GM19455 (cell line): Measurements from ENCODE around the gene CIB4.
"Not testable (repeated sequence)": the region's sequence is repeated elsewhere in the genome, so short reads cannot be mapped to it uniquely, and the experiment has no call there.

Experiments
- ATAC-seq: cut with Tn5 transposase; IDR thresholded peaks from one replicate; pipeline ENCODE4 v1.9.1; 2021; ENCODE audit not compliant: unreplicated experiment

Gene CIB4

DNA sequence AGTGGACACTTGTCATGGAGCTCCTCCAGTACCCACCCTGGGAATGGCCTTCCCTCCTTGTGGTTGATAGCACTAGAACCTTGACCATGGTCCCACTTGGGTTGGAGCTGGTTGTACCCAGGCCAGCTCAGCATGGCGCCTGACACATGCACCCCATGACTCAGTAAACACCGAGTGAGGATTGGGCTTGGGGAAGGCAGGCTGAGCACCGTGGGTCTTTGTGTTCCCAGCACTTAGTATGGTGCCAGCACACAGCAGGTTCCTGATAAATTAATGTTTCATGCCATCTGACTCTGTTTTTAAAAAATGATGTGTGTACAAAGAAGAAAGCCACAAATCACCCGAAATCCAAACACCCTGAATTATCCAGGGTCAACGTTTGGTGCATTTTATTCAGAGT lies 69.8 kb downstream of the CIB4 start:
- ATAC-seq = no peak

DNA sequence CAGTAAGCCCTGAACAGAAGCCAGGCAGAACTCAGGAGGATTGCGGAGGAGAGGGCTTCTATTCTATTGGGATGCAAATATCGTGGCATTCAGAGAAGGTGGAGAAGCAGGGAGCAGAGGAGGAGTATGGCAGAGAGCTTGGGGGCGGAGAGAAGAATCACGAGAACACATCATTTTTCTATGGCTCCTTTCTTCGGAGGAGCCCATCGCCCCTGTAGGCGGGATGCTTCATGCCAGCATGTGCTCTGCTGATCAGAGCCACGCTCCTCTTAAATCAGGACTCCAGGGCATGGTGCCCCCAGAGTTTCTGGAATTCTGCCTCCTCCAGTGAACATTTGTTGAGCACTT lies 71.1 kb downstream of the CIB4 start:
- ATAC-seq = no peak

DNA sequence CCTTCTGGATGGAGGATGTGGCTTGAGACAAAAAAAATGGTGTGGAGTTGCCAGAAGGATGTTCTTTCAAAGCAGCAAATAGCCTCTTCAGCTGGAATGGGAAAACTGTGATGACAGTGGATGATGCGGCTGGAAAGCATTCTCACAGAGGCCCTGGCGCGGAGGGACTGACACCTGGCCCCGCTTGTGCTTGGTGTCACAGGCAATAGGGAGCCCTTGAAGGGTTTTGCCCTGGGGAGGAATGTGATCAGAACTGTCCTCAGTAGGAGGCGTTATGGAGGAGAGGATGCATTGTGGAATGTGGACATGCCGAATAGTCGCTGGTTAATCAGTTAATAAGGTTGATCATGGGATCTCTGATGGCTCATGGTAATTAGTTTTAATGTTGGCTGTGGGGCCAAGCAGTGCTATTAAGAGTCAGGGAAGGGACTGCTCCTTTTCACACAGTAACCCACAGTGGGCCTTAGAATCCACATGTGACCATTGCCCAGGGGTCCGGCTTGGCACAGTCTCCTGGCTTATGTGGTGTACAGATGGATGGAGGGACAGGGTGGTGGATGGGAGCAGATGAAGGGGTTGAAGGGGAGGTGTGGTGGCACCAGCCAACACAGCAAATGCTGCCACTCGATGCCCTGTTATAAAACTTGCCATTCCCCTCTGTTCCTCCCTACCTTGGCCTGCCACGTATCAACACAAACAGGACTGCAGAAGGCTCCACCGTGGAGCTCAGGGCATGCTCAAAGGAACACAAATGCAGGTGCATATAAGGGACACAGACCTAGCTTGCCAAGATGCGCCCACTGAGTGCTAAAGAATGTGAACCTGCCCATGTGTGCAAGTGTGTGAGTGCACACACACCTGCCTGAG lies 71.7 kb downstream of the CIB4 start:
- no peak for ATAC-seq

DNA sequence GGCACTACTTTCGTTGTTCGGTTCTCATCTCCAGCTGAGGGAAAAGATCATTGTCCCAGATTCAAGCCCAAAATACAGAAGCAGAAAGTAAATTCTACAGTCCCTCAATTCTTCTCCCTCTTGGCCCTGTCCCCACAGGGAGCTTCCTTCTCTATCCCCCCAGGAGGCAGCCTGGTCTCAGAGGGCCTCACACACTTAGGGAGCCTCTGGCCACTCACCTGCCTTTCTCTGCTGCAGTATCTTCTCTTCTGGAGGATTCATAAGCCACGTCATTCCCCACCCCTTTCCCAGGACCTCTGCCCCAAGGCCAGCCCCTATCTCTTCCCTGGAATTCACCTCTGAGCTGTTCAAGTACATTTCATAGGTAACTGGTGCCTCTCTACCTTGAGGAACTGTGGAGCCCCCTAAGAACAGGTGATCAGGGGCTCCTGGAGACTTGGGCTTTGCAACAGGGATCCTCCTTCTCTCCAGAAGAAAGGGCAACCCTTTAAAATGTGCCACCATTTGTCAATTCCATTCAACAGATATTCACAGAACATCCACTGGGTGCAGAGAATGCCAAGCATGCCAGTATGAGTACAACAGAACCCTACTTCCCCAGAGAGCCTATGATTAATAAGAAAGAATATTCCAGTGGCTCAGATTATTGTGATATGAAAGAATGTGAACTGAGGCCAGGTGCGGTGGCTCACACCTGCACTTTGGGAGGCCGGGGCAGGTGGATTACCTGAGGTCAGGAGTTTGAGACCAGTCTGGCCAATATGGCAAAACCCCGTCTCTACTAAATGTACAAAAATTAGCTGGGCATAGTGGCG lies 72.9 kb downstream of the CIB4 start:
- no peak for ATAC-seq

DNA sequence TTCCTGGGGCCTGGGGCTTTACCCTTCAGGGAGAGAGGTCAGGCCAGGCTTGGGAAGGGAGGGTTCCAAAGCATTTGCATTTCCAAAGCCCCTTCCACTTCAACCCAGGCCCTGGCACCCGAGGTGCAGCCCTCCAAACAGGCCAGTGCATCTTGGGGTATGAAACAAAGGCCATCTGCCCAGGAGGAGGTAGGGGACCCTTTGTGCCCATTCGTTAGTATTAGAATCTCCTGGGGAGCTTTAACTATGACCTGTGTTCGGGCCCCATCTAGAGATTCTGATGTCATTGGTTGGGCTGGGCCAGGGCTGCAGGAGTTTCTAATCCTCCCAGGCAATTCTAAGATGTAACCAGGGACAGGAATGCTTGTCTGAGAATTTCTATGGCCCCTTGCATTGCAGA lies 73.6 kb downstream of the CIB4 start:
- no peak for ATAC-seq

DNA sequence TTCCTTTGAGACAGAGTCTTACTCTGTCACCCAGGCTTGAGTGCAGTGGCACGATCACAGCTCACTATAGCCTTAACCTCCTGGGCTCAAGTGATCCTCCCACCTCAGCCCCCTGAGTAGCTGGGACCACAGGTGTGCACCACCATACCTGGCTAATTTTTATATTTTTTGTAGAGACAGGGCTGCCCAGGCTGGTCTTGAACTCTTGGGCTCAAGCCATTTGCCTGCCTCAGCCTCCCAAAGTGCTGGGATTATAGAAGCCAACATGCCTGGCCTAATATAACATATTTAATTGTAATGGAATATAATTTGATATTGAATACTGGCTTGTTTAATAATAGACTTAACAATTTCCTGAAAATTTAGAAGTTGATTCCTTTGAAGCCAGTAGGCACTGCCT lies 74.4 kb downstream of the CIB4 start:
- ATAC-seq = not testable (repeated sequence)

DNA sequence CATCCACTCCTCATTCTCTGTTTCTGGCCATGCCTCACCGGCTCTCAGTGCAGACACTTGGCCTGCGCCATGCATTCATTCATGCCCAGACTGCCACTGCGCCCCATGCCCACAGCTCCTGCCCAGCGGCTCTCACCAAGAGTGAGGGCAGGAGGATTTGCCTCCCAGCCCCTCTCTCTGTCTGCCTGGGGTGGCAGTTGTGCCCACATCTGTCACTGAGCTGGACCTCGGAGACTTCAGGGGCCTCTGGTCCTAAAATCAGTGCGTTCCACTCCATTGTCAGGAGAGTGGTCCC lies 75.1 kb downstream of the CIB4 start:
- no peak for ATAC-seq

DNA sequence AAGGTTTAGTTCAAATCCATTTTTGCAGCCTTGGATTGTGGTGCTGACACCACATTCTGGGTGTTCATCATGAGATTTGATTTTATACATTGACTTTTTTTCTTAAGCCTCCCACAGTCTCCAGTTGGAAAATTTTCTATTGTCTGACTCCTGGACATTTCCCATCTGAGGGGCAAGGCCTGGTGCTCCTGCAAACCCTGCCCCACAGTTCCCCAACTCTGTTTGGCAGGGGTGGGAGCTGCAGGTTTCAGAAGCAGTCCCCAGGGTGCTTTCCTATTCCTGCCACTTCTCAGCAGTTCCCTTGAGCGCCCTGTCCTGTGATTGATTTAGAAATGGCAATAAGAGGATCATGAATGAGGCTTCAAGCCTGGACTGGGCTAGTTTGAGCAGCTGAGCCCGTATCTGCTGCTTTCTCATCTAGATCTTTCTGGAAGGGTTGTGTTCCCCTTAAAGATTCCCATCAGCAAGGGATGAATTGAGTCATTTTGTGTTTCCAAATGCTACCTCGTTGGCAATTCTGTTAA lies 77.0 kb downstream of the CIB4 start:
- ATAC-seq = no peak

DNA sequence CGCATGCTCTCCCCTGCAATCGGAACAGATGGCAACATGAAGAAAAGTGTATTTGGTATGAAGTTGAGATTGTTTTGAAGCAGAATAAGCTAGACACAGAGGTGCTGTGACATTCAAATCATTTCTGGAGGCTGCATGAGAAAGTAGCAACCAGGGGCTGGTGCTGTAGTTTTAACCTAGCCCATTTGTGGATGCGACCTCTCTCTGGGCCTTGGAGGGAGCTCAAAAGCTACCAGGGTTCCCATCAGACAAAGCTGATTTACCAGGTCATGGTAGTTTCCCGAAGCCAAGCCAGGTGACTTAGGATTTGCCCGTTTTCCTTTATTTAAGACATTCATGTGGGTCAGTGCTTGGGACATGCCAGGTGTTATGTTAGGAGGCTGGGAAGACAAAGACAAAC lies 77.5 kb downstream of the CIB4 start:
- ATAC-seq = no peak

DNA sequence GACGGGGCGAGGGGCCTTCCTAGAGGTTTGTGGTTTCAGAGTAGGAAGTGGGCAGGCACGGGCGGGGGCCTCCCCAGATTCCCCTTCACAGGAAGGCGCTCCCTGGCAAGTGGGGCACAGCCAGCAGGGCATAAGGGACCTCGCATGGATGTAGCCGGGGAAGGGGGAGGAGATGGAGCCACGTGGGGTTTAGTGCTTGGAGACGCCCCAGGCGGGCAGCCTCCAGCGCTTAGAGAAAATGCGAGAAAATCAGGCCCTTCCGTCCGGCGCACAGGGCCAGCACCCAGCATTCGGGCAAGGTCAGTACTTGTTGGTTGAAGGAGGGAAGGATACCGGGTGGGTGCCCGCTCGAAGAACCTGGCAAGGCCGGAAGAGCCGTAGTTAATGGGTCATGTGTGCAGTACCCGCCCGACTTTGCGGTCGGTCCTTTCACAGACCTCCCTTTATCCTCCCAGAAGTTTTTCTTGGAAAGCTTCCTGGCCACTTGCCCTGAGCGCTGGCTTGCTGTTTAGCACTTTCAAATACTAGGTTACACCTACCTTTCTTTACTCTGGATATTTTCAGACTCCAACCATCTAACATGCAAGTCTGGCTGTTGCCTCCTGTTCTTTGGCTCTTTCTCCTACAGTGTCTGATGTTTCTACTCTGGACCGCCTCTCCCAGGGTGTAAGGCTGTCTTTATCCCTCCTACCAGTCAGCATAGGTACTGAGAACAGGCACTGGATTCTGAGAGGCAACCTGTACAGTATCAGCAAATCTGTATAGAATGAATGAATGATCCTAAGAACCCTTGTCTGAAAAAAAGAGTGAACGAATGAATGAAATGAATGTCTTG lies 78.1 kb downstream of the CIB4 start:
- no peak for ATAC-seq

DNA sequence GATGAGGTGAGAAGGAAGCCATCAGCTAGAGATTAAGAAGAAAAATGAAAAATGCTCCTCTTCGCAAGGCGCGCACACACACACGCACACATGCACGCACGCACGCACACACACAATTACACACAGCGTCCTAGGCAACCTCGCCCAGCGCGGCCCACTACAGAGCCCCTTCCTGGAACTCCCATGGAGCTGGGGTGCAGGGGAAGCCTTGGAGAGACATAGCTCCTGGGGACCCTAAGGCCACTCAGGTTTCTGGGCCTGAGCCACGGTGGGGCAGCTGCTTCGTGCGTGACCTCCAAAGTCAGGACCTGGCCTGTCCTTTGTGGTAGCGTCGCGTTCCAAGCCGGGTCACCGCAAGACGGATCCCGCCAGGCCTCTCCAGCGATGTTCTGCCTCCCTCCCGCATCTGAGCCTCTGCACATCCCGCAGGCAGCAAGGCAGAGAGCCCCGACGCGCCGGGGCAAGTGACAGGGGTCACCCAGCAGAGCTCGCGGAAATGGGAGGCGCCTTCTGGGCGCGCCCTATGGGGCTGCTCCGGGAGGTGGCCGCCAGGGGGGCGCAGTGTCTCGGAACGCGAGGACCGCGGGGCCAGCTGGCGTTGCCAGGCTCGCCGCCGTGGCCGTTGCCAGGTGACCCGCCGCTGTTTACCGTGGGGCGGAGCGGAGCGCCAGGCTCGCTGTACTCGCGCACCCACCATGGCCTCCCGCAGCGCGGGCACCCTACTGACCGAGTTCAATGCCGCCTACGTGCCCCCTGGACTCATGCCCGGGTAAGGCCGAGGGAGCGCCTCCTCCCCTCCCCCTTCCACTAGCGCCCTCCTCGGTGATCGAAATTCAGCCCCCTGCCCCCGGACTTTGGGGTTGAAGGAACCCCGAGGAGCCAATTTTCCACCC lies 79.0 kb downstream of the CIB4 start:
- ATAC-seq = no peak

DNA sequence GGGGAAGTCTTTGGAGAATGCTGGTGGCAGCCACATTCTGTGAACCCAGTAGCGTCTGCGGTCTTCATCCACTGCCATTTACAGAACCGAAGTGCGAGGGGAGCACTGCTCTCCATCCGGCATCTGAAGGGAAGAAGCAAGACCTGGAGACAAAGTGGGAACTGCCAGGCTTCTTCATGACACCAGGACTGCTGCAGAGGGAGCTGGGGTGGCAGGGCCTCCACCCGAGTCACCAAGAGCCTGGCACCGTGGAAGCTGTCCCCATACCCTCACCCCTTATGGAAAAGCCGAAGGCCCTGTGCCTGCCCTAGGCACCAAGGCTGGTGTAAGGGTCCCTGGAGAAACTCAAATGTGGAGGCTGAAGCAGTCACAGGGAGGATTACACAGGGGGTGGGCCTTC lies 79.8 kb downstream of the CIB4 start:
- no peak for ATAC-seq

DNA sequence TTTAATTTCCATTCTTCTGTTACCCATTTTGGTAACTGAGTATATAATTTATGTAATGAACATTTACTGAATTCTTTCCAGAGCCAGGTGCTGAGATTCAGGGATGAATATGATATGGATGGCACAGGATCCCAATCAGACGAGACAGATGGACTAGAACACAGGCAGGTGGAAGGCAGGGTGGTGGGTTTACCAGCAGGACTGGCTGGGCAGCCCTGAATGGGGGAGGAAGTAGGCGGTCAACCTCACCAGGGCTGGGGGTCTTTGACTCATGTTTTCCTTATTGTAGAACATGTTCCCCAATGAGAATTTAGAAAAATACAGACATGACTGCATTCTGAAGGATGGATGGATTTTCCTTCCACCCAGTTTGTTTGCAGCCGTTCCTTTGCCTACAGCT lies 80.3 kb downstream of the CIB4 start:
- ATAC-seq = no peak

DNA sequence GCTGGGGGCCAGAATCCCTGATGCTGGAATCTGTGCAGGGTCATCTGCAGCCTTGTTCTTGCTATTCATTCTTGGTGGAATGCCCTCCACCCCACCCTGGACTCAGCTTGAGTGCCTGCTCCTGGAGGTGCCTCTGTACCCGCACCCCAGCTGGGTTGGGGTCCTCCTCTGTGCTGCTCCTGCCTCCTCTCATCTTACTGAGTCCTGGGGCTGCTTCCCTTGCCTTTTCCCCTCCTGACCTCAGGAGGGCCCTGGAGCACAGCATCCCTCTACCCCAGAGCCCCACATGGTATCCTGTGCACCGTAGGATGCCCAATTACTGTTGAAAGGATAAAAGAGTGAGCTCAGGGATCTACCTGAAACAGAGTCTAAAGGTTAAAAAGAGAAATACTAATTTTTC lies 81.6 kb downstream of the CIB4 start:
- no peak for ATAC-seq

DNA sequence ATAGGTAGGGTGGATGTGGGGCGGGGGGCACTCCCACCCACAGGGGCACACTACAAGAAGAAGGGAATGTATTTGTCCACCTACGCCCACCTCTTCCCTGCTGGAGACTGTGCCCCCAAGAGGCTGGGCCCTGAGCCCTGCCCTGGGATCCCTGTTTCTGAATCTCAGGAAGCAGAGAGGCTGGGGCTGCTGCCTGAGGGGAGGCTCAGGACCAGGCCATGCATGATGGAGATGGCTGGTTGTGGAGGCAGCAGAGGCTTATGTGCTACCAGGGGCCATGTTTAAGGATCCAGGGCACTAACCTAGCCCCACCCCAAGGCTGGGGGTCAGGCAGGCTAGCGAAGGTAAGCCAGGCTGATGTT lies 82.1 kb downstream of the CIB4 start:
- ATAC-seq = no peak

DNA sequence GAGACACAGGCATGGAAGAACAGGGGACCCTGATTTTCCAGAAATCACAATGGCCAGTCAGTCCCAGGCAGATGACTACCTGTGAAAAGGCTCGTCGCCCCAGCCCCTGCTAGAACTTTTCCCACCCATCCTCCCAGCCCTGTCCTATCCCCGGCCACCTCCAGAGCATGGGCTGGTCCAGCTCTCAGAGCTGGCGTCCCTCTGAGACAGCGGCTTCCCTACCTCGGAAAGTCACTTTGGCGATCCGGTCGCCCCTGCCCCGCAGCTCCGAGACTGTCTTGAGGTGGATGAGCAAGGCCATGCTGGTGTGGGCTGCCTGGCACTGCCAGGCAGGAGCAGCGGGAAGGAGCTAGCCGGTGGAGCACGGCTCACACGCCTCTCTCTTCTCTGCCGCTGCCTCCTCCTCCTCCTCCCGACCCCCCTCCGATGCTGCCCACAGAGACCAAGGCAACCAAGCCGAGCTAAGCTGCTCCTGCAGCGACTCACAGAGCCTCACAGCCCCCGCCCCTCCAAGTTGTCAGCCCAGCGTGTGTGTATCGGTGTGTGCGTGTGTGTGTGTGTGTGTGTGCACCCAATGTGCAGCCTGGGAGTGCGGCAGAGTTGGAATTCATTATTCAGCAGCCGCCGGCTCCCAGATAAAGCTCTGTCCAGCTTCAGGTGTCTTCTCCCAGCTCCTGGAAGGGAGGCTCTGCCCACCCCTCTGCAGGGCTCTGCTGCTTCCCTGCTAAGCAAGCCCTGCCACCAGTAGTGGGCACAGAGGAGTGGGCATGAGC lies 82.7 kb downstream of the CIB4 start:
- no peak for ATAC-seq

DNA sequence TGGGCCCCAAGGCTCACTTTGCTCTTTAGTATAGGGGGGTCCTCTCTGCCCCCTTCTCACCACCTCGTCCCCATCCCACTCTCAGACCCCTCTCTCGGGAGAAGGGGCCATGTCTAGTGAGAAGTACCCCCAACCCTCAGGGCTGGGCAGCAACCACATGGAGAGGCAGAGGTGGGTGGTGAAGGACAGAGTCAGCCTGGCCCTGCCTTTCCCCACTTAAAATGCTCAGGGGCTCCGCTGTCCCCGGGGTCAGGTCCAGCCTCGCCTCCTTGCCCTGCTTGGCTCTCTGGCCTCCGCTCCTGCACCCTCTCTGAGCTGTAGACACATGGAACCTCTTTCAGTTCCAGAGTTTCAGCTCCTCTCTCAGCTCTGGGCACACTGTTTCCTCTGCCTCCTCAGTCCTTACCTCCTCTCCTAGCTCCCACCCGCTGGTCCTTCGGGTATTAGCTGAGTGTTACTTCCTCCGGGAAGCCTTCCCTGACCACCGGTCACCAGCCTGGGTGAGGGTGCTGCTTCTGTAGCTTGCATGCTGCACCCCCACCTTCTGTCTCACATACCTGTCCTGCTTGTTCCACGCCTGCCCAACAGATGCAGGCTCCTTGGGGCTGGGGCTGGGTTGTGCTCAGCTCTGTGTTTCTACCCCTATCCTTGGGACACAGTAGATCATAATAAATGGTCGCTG lies 83.8 kb downstream of the CIB4 start:
- ATAC-seq = no peak

DNA sequence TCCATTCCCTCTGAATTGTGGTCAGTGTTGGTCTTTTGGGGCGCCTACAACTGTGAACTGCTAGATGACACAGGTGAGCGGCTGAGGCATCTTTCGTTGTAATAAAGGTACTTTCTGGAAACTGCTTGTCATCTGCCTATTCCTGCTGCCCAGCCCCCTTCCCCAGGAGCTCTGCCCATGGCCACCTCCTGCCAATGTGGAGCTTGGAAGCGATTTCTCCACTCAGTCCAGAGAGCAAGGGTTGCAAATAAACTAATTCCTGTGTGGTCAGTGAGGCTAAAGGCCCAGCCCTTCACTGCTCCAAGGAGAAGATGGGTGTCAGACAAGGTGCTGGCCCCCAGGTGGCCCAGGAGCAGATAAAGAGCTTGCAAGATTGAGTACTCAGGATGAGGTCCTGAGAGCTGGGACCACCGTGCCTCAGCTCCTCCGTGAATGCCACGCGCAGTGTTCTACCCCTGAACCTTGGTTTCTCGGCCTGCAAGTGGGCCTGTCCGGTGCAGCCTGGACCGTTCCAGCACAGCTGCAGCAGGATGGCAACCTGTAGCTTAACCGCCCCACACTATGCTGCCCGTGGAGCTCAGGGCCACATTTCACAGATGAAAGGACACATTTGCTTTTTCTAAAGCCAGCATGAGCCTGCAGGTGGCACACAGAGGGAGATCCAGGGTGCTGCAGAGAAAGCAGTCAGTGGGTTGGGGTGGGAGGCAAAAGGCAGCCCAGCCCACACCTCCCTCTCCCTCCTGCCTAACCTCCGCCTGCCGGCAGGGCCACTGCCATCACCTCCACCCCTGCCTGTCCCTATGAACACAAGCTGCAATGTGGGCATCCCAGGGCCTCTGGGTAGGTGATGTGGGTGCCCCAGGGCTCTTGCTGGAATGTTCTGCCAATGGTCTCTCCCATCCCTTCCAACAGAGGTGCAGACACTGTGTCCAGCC lies 84.6 kb downstream of the CIB4 start:
- ATAC-seq = no peak
